Hepatocyte (in vitro differentiated cells): ENCODE measurements around the gene CSTPP1.

ENCODE experiments used
- CTCF ChIP-seq: fragments of 200-600 bp; sonication (generic); IDR thresholded peaks from 2 replicates; pipeline ENCODE4 v1.5.1; 2016; ENCODE audit warnings: antibody characterized with exemption, mild to moderate bottlenecking; ENCODE audit not compliant: poor library complexity
- EZH2 ChIP-seq: fragments of 200-600 bp; sonication (generic); IDR thresholded peaks from 2 replicates; pipeline ENCODE4 v1.6.1; 2016; ENCODE audit warnings: antibody characterized with exemption, mild to moderate bottlenecking, borderline replicate concordance
- EZH2phosphoT487 ChIP-seq: fragments of 200-600 bp; sonication (generic); IDR thresholded peaks from one replicate; pipeline ENCODE4 v1.6.1; 2018; ENCODE audit warnings: antibody characterized with exemption, mild to moderate bottlenecking, low read depth, moderate library complexity; ENCODE audit not compliant: unreplicated experiment, severe bottlenecking

DNA sequence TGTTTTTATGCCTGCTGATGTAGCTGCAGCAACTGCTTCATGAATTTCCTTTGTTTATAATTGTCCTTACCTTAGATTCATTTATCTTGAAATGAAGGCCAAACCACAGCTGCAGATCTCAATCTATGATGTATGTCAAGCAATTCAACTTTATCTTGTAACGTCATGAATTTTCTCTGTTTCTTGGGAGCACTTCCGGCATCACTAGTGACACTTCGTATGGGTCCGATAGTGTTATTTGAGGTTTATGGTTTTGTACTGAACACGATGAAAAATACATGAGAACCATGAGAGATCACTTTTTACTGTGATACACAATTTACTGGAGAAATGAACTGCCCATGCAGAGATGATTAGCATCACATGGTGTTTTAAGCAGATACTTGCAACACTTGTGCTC, 98.5 kb downstream of the CSTPP1 start:
- TF ChIP-seq EZH2phosphoT487 (no peak), CTCF (no peak), EZH2 (no peak)
